GM21786 (cell line): ENCODE data around the gene USP25.
"Not testable (repeated sequence)": the region's sequence is repeated elsewhere in the genome, so short reads cannot be mapped to it uniquely, and the experiment has no call there.

ENCODE experiments used
- ATAC-seq: cut with Tn5 transposase; IDR thresholded peaks from one replicate; pipeline ENCODE4 v1.9.1; 2021; ENCODE audit not compliant: unreplicated experiment

USP25 gene

DNA sequence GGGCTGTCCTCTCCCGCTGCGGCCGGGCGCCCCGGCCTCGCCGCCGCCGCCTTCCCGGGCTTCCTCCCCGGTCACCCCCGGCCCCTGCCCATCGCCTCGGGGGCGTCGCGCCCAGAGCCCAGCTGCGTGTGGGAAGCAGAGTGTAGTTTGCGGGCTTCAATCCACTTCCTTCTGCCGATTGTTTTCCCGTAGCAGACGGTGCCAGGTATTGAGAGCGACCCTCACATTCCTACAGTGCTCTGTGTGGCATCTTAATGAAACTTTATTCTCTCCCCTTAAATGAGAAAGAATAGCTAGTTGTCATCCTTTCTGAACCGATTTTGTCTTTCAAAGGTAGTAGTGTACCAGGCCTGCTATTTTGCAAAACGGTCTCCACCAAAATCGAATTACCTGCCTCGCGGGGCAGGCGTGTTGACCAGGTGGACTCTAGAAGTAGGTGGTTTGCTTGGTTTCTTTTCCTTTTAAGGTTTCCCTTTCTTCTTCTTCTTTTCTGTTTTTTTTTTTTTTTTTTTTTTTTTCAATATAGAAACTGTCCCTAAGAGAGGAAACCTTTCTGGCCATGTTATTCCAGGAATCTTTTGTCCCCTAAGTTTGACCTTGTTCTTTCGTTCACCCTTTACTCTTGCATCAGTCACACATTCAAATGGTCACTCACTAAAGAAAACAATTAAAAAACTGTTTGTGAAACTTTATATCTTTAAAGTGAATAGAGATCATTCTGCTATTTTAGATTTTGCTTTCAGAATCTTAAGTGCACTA lies 881 bp downstream of the USP25 start:
- no peak for ATAC-seq

DNA sequence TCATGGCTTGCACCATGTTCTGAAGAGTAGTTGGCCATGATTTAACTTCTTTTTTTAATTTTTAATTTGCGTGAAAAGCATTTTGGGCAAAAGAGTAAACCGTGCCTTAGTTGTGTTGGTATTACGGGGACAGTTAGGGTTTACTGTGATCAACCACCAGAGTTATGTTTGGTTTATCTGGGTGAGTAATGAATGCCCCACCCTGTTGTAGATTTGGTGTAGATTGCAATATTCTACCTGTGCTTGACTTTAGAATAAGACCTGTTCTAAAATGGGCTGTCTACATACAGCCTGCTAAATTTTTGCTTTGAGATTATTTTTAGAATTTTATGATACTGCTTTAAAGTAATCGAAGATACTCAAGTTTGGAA lies 1.4 kb downstream of the USP25 start:
- no peak for ATAC-seq

DNA sequence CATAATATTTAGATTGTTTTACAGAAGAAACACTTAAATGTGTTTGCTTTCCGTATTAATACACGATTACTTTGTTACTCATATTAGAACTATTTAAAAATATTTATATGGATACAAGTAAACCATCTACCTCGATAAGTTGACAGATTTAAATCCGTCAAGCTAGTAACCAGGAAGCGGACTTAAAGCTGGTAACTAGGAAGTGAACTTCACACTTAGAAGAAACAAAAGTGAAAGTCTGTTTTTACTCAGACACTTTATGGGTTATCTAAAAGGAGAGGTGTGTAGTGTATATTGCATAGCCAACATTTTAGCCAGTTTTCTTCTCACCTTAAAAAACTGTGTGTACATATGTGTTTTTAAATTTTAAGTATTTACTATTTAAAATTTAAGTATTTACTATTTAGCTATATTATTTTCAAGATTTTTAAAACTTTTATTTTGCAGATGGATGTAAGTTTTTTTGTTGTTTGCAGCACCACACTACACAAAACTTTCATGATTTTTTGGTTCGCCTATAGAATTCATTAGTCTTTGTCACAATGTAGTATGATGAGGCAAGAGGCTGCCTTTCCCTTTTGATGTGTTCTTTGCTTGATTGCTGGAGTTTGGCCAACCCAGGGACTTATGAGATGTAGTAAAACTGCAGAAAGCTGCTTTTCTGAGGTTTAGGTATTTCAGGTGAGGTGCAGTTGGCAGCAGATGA lies 2.7 kb downstream of the USP25 start:
- ATAC-seq, result peak; percentile 53

DNA sequence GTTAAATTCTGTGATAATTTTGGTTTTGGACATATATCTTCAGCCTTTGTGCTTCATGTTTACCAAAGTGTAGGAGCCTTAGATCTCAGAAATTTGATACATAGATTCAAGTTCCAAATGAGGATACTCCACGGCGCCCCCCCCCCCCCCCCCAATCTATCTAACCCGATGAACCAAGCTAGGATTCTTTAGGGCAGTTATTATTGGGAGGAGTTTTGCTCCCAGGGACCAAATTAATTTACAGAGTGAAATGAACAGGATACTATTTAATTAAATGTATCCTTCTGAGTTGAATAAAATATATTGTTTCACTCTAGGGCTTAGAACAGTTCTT lies 3.2 kb downstream of the USP25 start:
- ATAC-seq, result no peak

DNA sequence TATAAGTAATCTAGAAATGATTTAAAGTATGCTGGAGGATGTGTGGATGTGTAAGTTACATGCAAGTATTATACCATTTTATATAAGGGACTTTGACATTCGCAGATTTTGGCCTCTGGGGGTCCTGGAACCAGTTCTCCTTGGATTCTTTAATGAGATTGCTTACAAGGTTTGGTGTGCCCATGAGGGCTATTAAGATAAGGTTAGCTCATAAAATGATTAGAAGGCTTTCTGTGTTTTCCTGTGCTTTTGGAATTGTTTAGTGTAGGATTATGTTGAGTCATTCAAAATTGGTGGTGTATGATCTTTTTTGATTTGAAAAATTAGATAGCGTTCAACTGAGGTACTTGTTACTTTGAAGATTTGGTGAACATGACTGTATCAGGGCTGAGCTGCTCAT lies 5.6 kb downstream of the USP25 start:
- ATAC-seq, result no peak

DNA sequence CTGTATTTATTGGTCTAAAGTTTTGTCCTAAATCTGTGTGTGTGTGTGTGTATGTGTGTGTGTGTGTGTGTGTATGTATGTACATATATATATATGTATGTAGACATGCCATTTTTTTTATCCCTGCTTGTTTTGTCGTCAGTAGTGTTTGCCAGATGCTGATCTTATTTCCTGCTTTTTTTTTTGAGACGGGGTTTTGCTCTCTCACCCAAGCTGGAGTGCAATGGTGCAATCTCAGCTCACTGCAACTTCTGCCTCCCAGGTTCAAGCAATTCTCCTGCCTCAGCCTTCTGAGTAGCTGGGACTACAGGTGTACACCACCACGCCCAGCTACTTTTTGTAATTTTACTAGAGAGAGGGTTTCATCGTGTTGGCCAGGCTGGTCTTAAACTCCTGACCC lies 6.1 kb downstream of the USP25 start:
- not testable (repeated sequence) for ATAC-seq

DNA sequence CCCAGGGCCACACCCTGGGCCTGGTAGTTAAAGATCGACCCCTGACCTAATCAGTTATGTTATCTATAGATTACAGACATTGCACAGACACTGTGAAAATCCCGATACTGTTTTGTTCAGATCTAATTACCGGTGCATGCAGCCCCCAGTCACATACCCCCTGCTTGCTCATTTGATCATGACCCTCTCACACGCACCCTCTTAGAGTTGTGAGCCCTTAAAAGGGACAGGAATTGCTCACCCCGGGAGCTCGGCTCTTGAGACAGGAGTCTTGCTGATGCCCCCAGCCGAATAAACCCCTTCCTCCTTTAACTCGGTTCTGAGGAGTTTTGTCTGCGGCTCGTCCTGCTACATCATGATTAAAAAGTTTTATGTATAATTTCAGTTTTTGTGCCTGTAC lies 9.0 kb downstream of the USP25 start:
- ATAC-seq, result not testable (repeated sequence)

DNA sequence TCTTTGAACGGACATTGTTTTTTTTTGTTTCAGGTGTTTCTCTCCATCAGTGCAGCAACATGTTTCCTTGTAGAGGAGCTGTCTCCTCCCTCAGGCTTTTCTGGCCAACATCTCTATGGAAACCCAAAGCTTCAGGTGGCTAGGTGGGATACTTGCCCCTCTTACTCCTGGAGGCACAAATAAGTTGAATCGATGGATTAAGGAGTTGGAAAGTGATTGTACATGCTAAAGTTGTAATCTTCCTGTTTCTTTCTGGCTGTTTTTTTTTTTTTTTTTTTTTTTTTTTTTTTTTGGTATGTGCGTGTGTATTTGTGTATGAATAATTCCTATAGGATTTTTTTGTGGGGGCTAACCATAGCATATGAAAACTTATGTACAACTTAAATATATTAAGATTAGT lies 10.6 kb downstream of the USP25 start:
- ATAC-seq, result no peak

DNA sequence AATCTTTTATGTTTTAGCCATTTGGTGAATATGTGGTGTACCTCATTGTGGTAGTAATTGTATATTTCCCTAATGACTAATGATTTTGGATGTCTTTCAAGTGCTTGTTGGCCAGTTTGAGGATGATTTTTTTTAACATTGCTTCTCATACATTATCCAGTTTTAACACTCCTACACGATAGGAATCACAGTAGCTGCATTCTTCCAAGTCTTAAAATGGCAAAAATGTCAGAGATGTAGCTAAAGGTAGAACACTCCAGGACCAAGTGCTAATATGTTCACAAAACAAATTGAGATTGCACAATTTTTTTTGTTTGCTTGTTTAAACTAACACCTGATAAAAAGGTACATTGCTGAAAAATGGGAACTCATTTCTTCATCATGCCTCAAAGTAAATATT lies 11.7 kb downstream of the USP25 start:
- ATAC-seq, result no peak

DNA sequence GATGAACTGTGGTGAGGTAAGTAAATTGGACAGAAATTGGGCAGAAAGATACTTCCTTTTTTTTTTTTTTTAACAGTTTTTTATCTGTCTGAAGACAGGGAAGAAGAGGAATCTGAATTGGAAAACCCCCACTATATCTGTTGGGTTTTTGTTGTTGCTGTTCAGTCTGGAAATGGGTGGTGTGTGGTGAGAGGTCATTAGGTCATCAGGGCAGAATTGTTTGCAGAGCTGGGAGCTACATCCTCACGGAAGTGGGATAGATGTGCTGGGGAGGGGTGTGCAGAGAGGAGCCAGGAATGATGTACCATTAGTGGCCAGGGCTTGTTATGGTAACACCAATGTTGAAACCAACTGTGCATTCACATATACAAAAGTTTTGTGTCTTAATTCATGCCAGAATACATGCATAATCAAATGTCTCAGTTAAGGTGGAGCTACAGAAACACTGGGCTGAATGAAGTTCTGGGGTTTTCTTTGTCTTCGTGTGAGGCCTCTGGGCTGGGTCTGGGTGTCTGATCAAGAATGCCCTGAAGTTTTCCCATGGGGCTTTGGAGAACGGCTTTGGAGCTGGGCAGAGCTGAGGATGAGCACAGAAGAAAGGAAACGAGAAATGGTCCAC lies 12.4 kb downstream of the USP25 start:
- no peak for ATAC-seq

DNA sequence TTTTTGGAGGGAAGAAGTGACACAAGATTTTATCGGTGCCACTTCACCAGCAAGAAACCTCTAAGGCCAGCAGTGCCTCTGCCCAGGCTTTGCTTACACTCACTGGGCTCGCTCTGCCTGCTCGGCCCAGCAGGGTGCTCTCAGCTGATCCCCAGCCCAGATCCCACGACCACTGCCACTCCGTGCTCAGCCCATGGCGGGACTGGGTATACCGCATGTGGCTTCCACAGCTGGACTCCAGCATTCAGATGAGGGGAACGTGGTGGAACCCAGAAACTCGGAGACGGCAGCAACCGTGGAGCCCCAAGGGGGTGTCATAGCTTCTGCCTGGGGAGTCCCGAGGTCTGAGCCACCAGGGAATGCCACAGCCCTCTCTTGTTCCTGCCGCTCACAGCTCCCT lies 12.9 kb downstream of the USP25 start:
- no peak for ATAC-seq

DNA sequence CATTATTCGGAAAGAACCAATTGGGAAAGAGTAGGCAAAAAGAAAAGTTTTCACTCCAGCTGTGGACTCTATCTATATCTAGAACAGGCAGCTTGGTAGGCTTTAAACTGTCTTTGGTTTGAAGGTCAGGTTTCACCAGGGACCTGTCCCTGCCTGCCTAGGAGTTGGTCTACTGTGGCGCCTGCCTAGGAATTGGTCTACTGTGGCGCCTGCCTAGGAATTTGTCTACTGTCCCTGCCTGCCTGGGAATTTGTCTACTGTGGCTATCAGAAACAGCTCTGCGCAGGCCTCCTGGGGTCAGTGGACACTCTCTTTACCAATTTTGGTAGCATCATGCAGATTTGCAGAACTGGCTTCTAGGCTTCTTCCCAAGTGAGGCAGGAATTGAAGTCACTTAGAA lies 13.8 kb downstream of the USP25 start:
- no peak for ATAC-seq

DNA sequence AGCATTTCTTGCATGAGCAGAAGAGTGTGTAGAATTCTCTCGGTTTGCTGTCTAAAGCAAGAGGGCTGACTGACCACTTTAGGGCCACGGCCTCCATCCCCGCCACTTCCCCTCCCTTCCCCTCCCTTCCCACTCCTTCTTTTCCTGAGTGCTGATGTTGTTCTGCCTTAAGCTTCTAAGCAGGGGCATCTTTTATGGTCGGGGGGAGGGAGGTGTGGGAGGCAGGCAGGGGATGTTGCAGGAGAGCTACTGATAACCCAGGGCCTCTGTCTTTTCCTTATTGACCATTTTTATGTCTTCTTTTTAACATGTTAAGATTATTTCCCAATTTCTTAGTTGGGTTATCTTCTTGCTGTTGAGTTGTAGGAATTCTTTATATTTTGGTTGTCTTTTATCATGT lies 15.1 kb downstream of the USP25 start:
- no peak for ATAC-seq

DNA sequence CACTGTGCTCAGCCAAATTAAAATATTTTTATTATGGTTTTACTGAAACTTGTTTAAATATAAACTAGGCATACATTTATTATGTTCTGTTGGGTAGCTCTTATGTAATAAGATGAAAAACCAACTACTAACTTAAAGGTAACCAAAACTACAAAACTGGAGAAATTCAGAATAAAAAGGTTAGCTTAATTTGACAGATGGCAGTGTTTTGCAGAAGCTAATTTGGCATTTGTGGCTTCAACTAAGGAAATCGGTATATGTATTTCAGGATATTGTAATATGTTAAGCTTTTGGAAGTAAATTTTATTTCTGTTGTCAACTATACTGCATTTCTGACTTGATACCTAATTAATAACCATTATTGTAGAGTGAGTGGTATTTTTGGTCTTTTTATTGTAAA lies 18.8 kb downstream of the USP25 start:
- ATAC-seq, result no peak

DNA sequence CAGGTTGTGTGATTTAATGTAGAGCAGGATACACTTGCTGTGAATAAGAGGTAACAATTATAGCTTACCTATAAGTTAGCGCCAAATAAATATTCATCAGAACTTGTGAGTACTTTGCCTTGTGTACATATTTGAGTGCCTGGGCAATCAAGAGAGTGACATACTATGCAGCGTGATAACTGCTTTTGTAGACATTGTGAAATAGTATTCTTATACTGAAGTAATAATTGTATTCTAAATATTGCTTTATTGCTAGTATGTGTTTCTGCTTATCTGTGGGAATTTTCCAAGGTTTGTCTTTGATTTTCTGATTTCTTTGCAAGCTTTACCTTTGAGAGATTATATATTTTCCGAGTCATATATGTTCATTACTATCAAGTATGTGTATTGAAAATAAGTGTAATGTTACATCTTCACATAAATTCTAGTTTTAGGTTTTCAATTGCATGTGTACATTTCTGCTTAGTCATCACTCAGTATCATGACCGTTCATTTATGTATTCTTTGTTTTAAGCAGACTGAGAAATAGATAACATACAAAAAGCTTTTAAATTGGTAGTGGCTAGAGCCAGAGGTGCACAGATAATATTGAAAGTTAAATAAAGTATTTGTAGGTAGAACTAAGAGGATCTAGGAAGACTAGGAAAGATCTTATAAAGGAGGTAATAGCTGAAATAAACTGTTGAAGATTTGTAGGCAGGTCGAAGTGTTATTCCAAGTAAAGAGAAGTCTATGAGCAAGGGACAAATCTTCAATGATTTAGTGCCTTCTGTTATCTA lies 19.5 kb downstream of the USP25 start:
- no peak for ATAC-seq

DNA sequence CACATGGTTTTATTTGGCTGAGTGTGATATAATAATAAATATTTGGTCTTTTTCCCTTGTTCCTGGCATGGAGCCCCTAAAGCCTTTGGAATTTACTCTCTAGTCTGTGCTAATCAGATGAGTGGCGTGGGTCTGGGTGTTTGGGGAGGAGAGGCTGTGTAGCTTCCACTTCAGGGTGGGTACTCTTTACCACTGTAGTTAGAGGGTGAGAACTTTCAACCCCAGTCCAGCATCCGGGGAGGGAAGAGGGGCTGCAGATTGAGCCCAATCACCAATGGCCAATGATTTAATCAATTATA lies 20.0 kb downstream of the USP25 start:
- ATAC-seq, result no peak

DNA sequence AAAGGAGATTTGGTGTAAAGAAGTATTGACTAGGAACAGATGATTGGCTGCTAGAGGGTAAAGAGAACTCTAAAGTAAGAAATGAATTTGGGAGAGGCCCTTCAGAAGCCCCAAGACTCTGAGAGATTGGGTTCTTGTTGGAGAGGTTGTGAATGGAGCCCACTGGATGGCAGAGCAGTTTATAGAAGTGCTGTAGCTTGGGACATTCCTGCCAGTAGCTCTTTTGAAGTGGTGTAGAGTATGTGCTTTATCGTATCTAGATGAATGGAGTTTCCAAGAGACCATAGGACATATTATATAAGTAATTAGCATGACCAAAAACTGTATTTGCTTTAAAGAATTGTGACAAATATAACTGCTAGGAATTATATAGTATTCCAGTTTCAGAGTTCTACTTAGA lies 21.3 kb downstream of the USP25 start:
- no peak for ATAC-seq

DNA sequence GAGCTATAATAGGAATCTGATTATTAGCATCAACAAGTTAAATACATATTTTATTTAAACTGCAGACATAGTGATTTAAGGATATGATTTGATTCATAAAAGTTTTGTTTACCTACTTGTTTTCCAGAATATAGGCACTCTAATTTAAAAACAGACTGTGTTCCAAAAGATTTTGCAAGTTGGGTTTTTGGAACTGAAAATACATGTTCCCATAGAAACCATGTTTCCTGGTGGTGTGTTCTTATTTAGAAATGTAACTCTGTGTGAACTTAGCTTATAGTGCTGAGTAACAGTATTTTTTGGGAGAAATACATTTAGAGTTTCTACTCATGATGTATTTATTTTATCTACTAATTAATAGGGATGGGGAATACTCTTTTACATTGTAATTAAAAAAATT lies 21.8 kb downstream of the USP25 start:
- ATAC-seq, result no peak

DNA sequence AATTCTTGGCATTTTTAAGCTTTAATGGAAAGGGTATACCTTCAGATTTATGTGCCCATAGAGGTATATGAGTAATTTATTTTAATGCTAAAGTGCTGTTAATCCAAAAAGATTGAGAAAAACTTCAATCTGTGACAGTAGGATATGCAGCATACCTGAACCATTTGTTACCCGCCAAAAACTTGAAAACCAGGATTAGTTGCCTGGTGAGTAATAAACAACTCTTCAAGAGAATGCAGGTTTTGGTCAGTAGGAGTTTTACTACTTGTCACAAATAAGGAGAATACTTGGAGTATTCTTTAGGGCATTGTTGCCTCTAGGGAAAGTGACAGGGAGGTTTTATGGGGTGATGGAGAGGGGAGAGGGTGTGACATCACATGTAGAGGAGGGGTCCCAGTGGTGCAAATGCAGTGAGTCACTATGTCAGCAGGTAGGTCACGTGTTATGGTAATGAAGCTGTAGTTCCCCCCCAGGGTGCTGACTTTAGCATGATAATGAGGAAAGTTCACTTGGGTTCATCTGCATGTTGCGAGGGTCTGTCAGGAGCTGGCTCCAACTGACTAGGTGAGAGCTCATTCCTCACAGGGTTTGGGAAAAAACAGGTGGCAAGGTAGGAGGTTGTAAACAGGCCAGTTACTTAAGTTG lies 23.1 kb downstream of the USP25 start:
- ATAC-seq, result no peak

DNA sequence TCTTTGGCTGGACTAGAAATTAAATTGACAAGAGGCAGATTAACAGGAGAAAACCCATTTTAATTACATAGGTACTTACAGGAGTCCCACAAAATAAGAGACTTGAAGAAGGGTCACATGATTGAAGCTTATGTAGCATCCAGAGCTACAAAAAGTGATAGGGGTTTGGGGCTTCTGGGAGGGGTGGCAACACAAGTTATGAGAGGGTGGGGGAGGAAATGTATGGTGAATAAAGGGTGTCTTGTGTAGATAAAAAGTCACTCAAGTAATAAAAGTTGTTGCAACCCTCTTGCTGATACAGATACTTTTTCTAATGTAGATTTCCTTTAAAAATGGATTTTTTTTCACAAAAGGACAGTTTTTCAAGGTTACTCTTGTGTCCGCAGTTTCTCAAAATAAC lies 24.0 kb downstream of the USP25 start:
- ATAC-seq, result no peak

DNA sequence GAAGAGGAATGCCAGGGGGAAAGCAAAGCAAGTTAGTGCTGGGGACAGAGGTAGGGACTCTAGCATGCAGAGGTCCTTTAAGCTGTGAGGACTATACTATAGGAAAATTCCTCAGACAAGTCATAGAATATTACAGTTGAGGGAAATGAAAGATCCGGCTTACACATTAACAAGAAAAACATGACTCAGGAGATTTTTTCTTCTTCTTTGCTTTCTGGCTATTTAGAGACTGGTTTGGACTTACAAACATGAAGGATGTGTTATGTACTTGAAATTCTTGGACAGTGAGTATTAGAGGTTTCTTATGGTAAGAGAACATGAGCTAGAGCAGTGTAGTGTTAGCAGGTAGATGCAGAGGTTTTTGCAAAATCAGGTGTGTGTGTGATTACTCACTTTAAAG lies 24.9 kb downstream of the USP25 start:
- no peak for ATAC-seq

DNA sequence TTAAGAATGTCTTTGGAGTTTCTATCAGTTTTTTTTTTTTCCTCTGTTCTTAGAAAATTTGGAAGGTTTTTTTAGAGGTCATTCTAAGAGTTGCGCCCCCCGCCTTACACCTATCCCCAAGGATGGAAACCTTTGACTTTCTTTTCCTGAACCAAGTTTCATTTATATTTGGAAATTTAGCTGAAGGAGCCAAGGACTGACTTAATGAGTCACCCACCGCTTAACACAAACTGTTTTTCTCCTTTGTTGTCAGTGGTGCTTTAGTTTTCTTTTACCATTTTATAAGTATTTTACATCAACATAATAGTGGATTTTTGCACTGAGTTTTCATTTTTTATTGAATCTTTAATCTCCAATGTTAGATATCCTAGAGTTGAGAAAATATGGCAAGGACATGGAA lies 25.3 kb downstream of the USP25 start:
- ATAC-seq, result no peak
